Esophagus squamous epithelium (tissue), 5 donors: ENCODE results near the gene WNT7B. TPM values are rescaled to one million over a fixed set of nuclear protein-coding genes. Genes with fewer than 3 reads are reported as not detected.

Experiments used
- DNase-seq: peaks from one replicate; lab custom pipeline; 2025; lab: John Stamatoyannopoulos, UW
- H3K27ac ChIP-seq, 4 donors: fragments of 200-600 bp; sonication (generic); one replicate each; pipeline ENCODE4 v1.5.1; 2016 to 2019; ENCODE audit warnings: mild to moderate bottlenecking in 1 of 4
- H3K27me3 ChIP-seq, 4 donors: fragments of 200-600 bp; sonication (generic); 1 replicate in 3 of 4; 2 replicates in 1 of 4; pipeline versions ENCODE4 v1.5.1 to v1.6.0; 2017 to 2021; ENCODE audit warnings: antibody characterized with exemption in 1 of 4
- H3K36me3 ChIP-seq, 3 donors: fragments of 200-600 bp; sonication (generic); one replicate each; pipeline ENCODE4 v1.5.1; 2016 to 2019
- H3K4me1 ChIP-seq, 3 donors: fragments of 200-600 bp; sonication (generic); one replicate each; pipeline ENCODE4 v1.5.1; 2017 to 2019
- H3K4me3 ChIP-seq, 4 donors: fragments of 200-600 bp; sonication (generic); 1 replicate in 3 of 4; 2 replicates in 1 of 4; pipeline ENCODE4 v1.5.1; 2016 to 2019; ENCODE audit warnings: mild to moderate bottlenecking in 2 of 4, moderate library complexity in 1 of 4
- H3K9me3 ChIP-seq, 3 donors: fragments of 200-600 bp; sonication (generic); one replicate each; pipeline ENCODE4 v1.5.1; 2016 to 2019
- CTCF ChIP-seq, 6 experiments: fragments of 450-650 bp in 4 of 6; fragments of 200-600 bp in 2 of 6; sonication (generic) in 2 of 6; IDR thresholded peaks; one replicate each; pipeline ENCODE4 v1.5.1; 2016 to 2019; ENCODE audit warnings: antibody characterized with exemption in 6 of 6, mild to moderate bottlenecking in 4 of 6, moderate library complexity in 4 of 6
- POLR2A ChIP-seq, 4 donors: fragments of 450-650 bp; IDR thresholded peaks; one replicate each; pipeline ENCODE4 v1.6.1; 2017; ENCODE audit warnings: antibody characterized with exemption in 4 of 4, mild to moderate bottlenecking in 4 of 4, moderate library complexity in 3 of 4
- WGBS, 2 donors: methylation state at CpG; one replicate each; pipeline ENCODE4 v1.1.5; 2018; 5-methylcytosine and 5-hydroxymethylcytosine counted together
- intact Hi-C: fragments of 100-400 bp; cut with DNase I; formaldehyde crosslinking; loops from one replicate; pipeline ENCODE4 v1.15.0; 2022
- total RNA-seq, 4 donors: library from RNA; depleted of rRNA; stranded (reverse); fragments of >200 nt; gene quantifications; one replicate each; pipeline ENCODE4 v1.1.0, GENCODE V29; 2016
- donor health status: DM: yes; HTN: yes; CAD: no.

The WNT7B gene
- total RNA-seq, 4 donors from 2014 or later: 10.6 to 27.0 (median 16.1) TPM

DNA sequence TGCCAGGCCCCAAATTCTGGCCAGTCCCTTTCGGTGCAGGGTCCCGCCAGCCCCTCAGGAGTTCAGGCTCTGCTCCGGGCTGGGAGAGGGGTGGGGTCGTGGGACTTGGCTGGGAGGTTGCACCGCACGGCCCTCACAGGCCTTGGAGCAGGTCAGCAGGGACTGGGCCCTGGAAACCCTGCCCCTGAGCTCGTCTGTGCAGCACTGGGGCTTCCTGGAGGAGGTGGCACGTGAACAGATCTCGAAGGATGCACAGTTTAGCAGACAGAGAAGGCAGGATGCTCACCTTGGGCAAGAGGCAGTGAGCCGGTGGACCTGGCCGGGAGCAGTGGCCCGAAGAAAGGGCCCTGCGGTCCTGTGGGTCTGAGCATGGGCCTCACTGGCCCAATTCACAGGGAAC, 70.0 kb downstream of the WNT7B start:
- Histone ChIP-seq H3K27me3 (peaks cover 0 to 39% (median 0%) of the 10 kb centered on the region in 4 donors), H3K9me3 (no peaks in the 10 kb centered on the region), H3K27ac (no peak overlapping the region), H3K4me3 (no peak overlapping the region), H3K4me1 (peaks cover 15 to 41% (median 19%) of the 10 kb centered on the region in 3 donors), H3K36me3 (no peaks in the 10 kb centered on the region)
- 79 to 84% methylated on average over 4 to 6 of the region's 13 CpGs for WGBS, 2 donors
- TF ChIP-seq POLR2A (IDR thresholded peaks at IDR 0.05) (no peak), CTCF (IDR thresholded peaks at IDR 0.05) (no peak)
- DNase-seq: no peak
- intact Hi-C loops: no loop called here

DNA sequence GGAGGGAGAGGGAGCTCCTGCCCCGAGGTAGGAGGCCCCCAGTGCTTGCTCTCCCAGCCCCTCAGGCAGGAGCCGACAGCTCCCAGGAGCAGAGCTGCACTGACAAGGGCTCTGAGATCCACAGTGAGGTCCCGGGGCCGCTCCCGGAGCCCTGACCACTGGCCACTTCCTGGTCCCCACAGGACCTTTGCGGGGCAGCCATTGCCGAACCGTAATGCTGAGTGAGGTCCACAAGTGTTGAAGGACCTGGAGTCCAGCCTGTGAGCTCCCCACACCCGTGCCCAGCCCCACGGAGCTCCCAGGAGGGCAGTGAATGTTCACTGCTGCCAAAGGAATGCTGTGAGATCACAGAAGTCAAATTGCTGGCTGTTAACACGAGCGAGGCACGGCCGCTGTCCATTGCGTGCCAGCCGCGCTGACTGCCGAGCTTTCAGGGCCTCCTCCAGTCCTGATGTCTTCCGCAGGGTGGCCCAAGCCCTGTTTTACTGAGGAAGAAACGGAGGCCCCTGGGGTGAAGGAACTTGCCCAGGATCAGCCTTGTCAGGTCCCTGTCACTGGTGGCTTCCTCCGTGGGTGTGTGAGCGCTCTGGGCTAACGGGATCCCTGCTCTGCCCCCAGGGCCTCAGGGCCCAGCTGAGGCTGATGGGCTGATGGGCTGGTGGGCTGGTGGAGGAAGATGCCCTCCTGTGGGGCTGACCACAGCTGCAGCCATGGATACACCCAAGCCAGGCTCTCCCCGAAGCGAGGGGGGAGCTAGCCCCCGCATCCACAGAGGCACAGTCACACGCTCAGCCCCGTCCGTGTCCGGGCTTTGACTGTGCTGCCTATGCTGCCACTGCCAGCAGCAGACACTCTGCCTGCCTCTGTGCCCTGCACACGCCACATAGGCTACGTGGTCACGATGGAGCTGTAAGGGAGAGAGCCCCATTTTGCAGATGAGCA, 70.8 kb downstream of the WNT7B start:
- no peaks in the 10 kb centered on the region for H3K36me3 ChIP-seq
- peaks cover 0 to 39% (median 0%) of the 10 kb centered on the region in 4 donors for H3K27me3 ChIP-seq
- H3K27ac ChIP-seq: no peak overlapping the region
- no peak for DNase-seq
- H3K4me1 ChIP-seq: peaks cover 8 to 33% (median 12%) of the 10 kb centered on the region in 3 donors
- TF ChIP-seq CTCF (IDR thresholded peaks at IDR 0.05) (no peak), POLR2A (IDR thresholded peaks at IDR 0.05) (no peak)
- no peaks in the 10 kb centered on the region for H3K9me3 ChIP-seq
- intact Hi-C loops: no loop called here
- H3K4me3 ChIP-seq: no peak overlapping the region
- 85% methylated on average over 9 of the region's 33 CpGs; no CpG with 5 or more reads in 1 of the 2 donors for WGBS, 2 donors

GRCh38 chr22:45905326-45905923, 71.5 kb downstream of the WNT7B start:
- peaks cover 7 to 30% (median 11%) of the 10 kb centered on the region in 3 donors for H3K4me1 ChIP-seq
- H3K4me3 ChIP-seq: no peak overlapping the region
- 86 to 88% methylated on average over 16 to 18 of the region's 27 CpGs for WGBS, 2 donors
- no peak overlapping the region for H3K27ac ChIP-seq
- no peak for DNase-seq
- H3K9me3 ChIP-seq: no peaks in the 10 kb centered on the region
- no peak for TF ChIP-seq CTCF (IDR thresholded peaks at IDR 0.05)
- no peak for TF ChIP-seq POLR2A (IDR thresholded peaks at IDR 0.05)
- intact Hi-C loops: no loop called here
- peaks cover 0 to 39% (median 0%) of the 10 kb centered on the region in 4 donors for H3K27me3 ChIP-seq
- no peaks in the 10 kb centered on the region for H3K36me3 ChIP-seq

DNA sequence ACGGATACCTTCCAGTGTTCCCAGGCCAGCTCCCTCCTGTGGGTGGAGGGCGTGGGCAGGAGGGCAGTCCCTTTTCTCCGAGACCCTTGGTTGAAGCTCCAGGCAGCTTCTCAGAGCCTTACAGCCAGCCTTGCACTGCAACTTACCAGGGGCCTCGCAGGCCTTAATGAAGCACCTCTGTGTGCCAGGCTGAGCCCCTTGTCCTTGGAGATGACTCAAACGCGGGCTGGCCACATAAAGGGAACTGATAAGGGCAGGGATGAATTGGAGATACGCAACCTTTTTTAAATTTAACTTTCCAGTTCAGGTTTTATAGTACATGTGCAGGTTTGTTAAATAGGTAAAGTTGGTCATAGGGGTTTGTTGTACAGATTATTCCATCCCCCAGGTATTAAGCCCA, 72.7 kb downstream of the WNT7B start:
- no peaks in the 10 kb centered on the region for H3K36me3 ChIP-seq
- H3K27ac ChIP-seq: no peak overlapping the region
- WGBS, 2 donors: 74 to 77% methylated on average over 4 to 6 of the region's 7 CpGs
- H3K9me3 ChIP-seq: no peaks in the 10 kb centered on the region
- H3K4me1 ChIP-seq: peaks cover 7 to 30% (median 11%) of the 10 kb centered on the region in 3 donors
- no peak for TF ChIP-seq POLR2A (IDR thresholded peaks at IDR 0.05)
- no peak for TF ChIP-seq CTCF (IDR thresholded peaks at IDR 0.05)
- H3K27me3 ChIP-seq: peaks cover 0 to 39% (median 0%) of the 10 kb centered on the region in 4 donors
- intact Hi-C loops: no loop called here
- H3K4me3 ChIP-seq: no peak overlapping the region
- no peak for DNase-seq
